ENCODE results near the gene FARP2. TPM values are rescaled to one million over a fixed set of nuclear protein-coding genes. Genes with fewer than 3 reads are reported as not detected.
A peak's percentile ranks its signal among the peaks of the same experiment; 100 is the strongest.

FARP2 gene
- total and polyA plus RNA-seq, 11 donors: 7.9 to 31.8 (median 20.1) TPM

GRCh38 chr2:241469746-241470145 is 113.7 kb downstream of the FARP2 start:
- intact Hi-C loops (cut with DNase I): no loop called here
- 80 to 94% (median 93%) methylated on average over 2 of the region's 2 CpGs for WGBS, 4 donors
- H3K27ac ChIP-seq: no peak overlapping the region
- H3K4me1 ChIP-seq: no peaks in the 10 kb centered on the region
- DNase-seq (no peak), ATAC-seq (no peak)
- no peak overlapping the region for H3K4me3 ChIP-seq
- H3K27me3 ChIP-seq: no peaks in the 10 kb centered on the region
- no peaks in the 10 kb centered on the region for H3K9me3 ChIP-seq
- H3K36me3 ChIP-seq: peaks cover 0 to 25% (median 4%) of the 10 kb centered on the region in 9 donors
- TF ChIP-seq CTCF (IDR thresholded peaks at IDR 0.05): no peak
- TF ChIP-seq POLR2A (IDR thresholded peaks at IDR 0.05): no peak

- H3K27ac ChIP-seq: no peak overlapping the region
- no peaks in the 10 kb centered on the region for H3K9me3 ChIP-seq
- 89 to 100% (median 94%) methylated on average over 2 to 3 of the region's 3 CpGs for WGBS, 4 donors
- H3K27me3 ChIP-seq: no peaks in the 10 kb centered on the region
- H3K4me3 ChIP-seq: no peak overlapping the region
- peaks cover 0 to 38% (median 12%) of the 10 kb centered on the region in 9 donors for H3K36me3 ChIP-seq
- no peak for TF ChIP-seq CTCF (IDR thresholded peaks at IDR 0.05)
- TF ChIP-seq POLR2A (IDR thresholded peaks at IDR 0.05): no peak
- no peak for DNase-seq
- no peaks in the 10 kb centered on the region for H3K4me1 ChIP-seq
- no peak for ATAC-seq
- intact Hi-C loops (cut with DNase I): no loop called here
Observed at GRCh38 chr2:241473399-241473798, 117.3 kb downstream of the FARP2 start.

- Histone ChIP-seq H3K4me3 (no peak overlapping the region), H3K36me3 (peaks cover 0 to 40% (median 22%) of the 10 kb centered on the region in 9 donors), H3K27ac (no peak overlapping the region), H3K27me3 (no peaks in the 10 kb centered on the region), H3K4me1 (no peaks in the 10 kb centered on the region), H3K9me3 (no peaks in the 10 kb centered on the region)
- peak in 1 of 5 donors; percentile 4 for DNase-seq
- intact Hi-C loops (cut with DNase I): no loop called here
- WGBS, 4 donors: 82 to 99% (median 96%) methylated on average over 3 of the region's 3 CpGs
- no peak for TF ChIP-seq CTCF (IDR thresholded peaks at IDR 0.05)
- TF ChIP-seq POLR2A (IDR thresholded peaks at IDR 0.05): no peak
- no peak for ATAC-seq
Observed at GRCh38 chr2:241475267-241475666, 119.2 kb downstream of the FARP2 start.

GRCh38 chr2:241478166-241478565 is 122.1 kb downstream of the FARP2 start:
- ATAC-seq (no peak), DNase-seq (peak in 1 of 5 donors; percentile 13)
- no peak for TF ChIP-seq CTCF (IDR thresholded peaks at IDR 0.05)
- TF ChIP-seq POLR2A (IDR thresholded peaks at IDR 0.05): no peak
- H3K4me1 ChIP-seq: no peaks in the 10 kb centered on the region
- H3K36me3 ChIP-seq: peaks cover 0 to 43% (median 22%) of the 10 kb centered on the region in 9 donors
- H3K4me3 ChIP-seq: no peak overlapping the region
- H3K27me3 ChIP-seq: no peaks in the 10 kb centered on the region
- intact Hi-C loops (cut with DNase I): no loop called here
- no peaks in the 10 kb centered on the region for H3K9me3 ChIP-seq
- WGBS, 4 donors: 89 to 95% (median 91%) methylated on average over 8 of the region's 8 CpGs
- no peak overlapping the region for H3K27ac ChIP-seq

Data from heart left ventricle (tissue), 16 donors.